GM15510 (cell line): ENCODE measurements around the gene GRM4.

Source experiments
- POLR2A ChIP-seq: IDR thresholded peaks from 3 replicates; pipeline ENCODE4 v1.6.1; 2011; ENCODE audit warnings: borderline replicate concordance; ENCODE audit not compliant: insufficient read length; ENCODE audit errors: extremely low read depth

GRM4 gene

DNA sequence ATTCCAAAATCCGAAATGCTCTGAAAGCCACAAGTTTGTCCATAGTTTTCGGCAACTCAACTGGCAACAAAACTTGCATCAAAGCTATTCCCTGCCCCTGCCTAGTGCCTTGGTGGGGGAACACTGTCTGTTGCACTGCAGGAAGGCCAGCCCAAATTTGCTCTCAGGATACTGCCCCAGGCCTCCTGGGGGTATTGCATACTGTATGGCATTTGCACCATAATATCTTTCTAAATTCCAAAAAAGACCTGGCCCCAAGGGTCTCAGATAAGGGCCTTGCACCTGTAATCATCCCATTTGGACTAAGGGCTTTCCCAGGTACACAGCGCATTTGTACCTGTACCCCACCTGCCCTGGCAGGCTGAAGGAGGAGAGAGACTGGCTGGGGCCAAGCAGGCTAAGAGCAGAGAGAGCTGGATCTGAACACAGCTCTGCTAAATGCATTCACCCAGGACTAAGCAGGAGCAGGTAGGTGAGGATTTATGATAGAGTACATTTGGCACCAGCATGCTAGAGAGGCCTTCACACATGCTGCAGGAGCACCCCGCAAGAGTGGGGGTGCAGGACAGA lies 4.0 kb upstream of the GRM4 start:
- no peak for TF ChIP-seq POLR2A

DNA sequence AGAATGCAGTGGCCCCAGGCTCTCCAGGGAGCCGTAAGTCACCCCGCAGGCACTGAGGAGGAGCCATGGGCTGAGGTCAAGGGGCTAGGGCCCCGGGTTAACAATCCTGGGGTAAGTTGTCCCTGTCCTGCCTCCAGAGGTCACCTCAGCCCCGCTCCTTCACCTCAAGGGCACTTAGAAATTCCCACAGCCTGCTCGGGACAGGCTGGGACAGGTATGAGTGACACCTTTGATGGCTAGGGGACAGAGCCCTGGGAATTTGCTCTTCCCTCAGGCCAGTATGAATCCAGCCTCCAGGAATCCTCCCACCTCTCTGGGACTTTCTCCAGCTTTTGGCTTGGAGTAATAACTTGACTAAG lies 3.5 kb upstream of the GRM4 start:
- TF ChIP-seq POLR2A: no peak

DNA sequence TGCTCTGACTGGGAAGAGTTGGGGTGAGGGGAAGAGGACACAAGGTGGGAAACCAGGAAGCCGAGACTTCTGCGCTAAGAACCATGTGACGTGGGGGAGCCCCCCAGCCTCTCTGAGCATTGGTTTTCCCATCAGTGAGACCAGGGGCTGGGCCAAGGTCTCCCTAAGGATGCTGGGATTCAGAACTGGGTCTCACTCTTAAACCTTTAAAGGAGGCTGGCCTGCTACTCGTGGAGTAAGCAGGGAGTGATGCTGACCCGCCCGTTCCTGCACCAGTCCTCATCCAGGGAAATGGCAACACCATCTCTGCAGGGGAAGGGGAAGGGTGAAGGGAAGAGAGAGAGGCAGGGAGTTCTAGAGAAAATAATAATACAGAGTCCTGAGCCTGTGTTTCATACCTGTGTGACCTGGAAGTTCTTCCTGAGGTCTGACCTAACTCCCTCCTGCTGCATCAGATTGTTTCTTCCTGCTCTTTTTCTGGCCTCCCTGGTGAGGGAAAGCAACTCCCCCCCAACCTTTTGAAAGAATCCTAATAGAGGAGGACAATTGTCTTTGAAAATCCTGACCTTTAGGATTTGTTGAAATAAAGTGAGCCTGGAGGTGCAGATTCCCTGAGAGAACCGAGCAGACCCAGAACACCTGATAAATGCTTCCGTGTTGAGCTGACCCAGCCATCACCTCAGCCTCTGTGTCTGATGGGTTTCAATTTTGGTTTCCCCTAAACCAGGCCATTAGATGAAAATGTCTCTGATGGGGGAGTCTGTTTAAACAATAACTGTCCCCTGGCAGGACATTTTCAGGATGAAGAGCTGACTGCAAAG lies 3.0 kb upstream of the GRM4 start:
- no peak for TF ChIP-seq POLR2A

DNA sequence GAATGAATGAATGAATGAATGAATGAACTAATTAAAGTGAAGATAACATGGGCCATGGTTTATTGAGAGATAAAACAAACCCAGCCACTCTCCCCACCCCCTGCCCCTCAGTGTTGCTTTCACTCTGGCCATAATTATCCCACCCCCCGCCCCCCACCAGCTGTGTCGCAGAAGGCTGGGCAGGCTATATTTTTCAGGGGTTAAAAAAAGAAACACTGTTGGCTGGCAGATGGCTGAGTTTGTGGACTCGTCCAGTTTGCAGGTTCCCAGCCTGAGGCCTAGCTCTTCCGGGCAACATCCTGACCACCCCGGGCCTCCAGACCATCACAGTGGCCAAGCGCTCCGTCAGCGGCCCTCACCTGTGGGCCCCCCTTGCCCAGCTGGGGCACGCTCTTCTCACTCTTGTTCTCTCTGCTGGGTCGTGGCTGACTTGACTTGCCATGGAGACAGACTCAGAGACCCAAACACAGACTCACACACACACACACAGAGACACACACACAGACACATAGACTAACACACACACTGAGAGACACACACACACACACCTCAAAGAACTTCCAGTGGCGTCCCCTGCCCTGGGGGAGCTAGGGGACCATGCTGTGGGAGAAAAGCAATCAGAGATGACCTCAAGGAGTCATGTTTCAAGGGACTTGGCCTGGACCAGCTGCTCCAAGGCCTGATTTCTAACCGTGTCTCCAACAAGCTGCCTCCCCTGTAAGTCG lies 2.2 kb upstream of the GRM4 start:
- no peak for TF ChIP-seq POLR2A

DNA sequence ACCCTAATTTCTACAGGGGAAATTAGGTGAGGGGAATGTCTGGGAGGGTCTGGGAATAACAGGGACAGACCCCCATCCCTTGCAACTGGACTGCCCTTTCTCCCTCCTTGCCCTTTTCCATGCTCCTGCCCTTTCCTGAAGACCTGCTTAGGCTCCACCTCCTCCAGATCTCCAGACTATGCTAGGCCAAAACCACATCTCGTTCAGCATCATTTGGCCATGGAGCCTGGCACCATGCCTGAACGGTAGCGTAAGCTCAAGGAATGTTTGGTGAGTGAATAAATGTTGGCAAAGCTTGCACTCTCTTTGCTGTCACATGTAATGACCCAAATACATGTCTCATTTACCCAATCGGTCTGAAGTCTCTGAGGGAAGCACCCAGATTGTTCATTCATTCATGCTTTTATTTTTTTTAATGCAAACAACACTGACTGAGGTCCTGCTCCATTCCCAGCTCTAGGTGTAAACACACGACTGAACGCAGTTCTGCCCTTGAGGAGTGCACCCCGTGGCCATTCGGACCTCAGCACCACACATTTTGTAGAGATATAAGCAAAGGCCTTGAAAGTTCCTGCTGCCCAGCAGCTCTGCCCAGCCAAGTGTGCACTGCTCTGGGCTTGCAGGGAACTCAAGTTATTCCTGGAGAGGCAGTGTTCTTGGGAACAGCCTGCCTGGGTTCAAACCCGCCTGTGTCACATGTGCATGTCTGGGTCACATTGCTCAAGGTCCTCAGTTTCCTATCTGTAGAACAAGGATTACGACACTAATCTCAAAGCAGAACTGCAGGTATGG lies 1.1 kb upstream of the GRM4 start:
- no peak for TF ChIP-seq POLR2A

DNA sequence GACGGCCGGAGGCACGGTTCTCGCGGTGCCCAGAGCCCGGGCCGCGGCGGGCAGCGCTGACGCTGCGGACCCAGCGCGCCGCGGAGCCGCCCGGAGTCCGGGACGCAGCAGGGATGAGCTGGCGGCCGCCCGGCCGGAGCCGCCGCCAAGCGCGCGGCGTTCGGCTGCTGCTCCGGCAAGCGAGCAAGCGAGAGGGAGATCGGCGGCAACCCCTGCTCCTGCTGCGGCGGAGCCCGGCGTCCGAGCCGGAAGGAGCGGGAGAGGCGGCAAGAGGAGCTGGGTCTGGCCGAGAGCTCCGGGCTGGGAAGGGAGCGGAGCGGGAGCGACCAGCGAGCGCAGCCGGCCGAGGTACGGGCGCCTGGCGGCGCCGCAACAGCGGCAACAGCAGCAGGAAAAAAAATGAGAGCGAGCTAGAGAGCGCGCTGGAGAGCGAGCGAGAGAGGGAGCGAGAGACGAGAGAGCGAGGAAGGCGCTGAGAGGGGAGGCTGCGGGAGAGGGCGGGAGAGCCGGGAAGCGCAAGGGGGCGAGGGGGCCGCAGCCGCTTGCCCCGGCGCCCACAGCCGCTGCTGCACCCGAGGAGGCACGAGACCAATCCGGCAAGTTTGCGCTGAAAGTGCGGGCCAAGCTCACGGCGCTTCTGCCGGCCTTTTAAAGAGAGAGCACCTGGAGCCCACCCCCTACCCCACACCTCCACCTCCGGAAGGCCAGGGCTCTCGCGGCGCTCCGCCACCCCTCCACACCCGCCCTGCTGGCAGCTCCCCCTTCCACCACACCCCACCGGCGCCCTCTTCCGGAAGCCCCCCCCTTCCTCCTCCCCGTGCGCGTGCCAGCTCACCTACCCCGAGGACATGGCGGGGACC lies 496 bp downstream of the GRM4 start:
- no peak for TF ChIP-seq POLR2A

DNA sequence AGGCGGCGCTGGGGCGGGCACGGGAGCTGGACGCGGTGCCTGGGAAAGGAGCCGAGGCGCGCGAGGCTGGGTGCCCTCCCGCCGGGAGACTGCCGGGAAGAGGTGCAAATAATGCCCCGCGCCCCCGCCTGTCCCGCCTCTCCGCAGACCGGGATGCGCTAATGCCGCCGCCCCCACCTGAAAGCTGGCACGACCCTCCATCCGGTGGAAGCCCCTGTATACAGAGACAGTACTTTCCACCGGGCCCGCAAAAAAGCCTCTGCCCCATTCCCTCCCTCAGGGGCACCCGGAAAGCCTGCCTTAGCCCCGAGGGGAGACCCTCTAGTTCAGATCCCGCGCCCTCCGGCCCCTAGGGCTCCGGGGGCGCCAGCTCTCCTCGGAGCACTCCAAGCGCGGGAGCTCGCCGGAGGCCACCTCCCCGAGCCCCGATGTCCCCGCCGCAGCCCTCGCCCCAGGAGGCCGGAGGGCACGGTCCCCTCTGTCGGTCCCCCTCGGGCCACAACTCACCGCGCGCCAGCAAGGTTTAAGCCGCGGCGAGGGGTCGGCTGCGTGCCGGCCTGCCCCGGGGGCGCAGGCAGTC lies 1.2 kb downstream of the GRM4 start:
- no peak for TF ChIP-seq POLR2A

DNA sequence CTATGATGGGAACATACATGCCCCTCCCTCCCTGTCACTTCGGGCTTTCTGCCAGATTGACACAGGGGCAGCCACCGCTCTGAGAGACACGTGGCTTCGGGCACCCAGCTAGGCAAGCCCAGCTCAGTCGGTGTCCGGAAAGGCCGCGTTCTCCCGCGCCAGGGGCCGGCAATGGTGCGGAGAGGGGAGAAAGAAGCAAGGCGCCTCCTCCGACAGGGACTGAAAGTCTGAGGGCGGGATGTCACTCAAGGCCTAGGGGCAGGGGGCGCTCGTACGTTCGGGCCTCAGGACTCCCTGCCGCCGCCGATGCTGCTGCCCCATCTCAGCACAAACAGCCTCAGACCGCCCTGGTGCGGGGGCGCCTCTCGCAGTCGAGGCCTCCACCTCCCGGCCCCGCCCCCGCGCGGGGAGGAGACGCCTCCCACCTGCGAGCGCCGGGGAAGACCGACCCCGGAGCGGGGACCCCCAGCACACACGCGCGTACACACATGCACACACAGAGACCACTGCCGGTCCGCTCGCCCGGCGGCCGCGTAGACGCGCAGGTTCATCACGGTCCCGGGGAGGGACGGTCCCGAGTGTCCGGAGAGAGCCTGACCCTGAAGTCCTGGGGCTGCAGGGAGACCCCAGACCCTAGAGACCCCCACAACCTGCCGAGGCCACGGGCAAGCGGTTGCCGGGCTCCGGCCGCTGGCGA lies 1.9 kb downstream of the GRM4 start:
- TF ChIP-seq POLR2A: no peak

DNA sequence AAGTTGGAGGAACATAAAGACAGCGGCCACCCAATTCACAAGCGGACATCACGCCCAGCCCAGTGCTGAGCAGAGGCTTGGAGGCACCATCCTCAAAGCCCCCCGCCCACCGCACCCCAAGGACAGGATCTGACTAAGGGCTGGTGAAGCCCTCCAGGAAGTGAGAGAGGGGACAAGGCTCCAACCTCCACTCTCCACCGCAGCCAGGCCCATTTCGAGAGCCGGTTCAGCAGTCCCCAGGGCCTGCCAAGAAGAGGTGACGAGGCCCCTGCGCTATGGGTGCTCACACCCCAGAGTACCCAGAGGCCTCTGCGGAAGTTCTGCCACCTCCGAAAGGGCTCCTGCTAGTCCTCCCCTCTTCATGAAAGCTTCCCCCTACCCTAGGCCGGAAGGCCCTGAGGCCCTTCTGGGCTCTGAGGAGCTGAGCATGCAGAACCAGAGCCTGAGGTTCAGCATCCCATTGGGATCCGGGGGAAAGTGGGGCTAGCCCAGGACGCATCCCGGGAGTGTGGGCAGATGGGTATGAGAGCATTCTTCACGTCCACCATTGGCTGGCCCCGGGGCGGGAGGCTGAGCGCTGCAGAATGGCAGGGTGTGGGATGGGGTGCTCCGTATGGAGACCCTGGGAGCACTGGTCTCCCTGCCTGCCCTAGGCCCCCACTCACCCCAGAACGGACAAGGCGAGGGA lies 2.5 kb downstream of the GRM4 start:
- no peak for TF ChIP-seq POLR2A

DNA sequence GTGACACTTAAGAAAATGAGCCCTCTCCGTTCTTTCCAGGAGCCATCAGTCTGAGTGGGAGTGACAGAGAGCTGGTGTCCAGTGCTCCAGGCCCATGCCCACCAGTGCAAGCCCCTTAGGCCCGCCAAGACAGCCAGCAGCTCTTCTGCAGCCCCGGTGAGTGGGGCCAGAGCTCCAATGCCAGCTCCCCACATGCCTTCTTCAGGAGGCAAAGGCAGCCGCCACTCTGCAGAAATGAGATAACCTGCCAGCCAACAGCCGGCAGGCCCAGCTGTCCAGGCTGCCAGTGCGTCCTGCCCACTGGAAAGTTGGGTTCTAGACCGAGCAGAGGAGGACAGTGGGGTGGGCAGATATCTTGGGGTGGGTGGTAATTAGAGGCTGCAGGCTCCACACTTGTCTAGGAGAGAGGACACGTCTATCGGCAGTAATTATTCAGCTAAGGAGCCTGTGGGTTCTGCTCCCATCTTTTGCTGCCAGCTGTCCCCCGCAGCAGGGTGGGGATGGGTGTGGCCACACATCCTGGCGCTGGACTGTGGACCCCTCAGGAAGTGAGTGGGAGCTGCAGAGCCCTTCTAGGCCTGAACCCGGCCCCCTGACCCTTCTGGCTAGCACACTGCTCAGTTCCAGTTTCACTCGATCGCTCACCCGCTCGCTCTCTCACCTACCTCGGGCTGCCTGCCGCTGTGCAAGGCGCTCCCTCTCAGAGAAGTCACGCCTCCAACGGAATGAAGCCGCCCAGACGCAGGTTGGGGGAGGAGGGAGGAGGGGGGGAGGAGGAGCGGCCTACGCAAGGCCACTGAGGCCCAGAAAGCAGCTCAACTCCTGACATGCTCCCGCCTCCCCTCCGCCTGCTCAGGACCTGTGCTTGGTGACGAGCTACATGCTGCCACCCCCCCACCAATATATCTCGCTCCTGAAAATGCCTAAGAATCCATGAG lies 3.6 kb downstream of the GRM4 start:
- TF ChIP-seq POLR2A: no peak

DNA sequence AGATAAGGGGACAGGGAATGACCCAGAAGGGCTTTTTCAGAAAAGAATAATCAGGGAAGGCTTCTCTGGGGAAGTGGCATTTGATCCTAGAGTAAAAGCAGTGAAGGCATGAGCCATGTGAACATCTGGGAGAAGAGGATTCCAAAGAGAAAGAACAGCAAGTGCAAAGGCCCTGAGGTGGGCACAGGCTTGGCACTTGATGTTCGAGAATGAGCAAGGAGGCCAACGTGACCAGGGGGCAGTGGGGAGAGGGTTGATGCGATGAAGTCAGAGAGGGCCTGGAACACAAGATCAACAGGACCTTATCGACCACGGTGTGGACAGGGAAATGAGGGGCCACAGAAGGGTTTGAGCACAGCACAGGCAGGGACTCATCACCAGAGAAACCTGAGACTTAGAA lies 5.8 kb downstream of the GRM4 start:
- TF ChIP-seq POLR2A: no peak

DNA sequence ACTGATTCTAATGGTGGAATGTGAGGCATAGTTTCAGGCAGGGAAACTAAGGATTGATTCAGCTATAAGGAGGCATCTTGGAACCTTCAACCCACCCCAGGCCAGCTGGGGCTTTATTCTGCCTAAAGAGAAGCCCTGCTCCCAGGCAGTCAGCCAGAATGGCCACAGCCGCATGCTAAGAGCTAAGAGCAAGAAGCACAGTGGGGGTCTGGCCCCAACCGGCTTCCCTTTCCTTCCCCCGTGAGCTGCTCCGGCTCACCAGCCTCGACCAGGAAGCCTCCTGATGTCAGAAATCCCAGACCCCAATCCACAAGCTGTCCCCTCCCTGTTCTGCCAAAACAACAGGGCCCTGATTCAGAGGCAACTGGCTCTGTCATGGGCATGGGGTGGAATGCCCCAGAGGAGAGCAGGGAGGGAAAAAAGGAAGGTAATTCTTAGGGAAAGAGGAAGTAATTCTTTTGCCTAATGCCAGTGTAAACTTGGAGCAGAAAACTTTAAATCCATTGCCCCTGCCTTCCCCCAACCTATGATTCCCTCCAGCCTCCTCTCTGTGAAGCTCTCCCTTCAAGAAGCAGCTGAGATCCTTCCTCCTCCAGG lies 6.9 kb downstream of the GRM4 start:
- TF ChIP-seq POLR2A: no peak

DNA sequence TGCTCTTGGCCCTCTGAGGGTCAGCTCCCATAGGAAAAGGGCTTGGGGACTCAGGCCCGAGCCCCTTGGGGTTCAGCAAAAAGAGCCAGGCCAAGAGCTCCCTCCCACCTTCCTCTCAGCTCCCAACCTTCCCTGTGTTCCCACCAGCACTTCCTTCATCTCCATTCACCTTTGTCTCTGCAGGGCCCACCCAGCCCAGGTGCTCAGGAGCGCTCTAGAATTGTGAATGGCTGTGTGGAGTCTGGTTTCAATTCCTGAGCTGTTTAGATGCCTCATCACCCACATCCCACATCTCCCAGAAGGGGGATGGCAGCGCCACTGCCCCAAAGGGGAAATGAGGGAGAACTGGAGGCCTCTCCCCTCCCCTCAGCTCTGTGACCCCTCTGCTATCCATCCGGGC lies 7.7 kb downstream of the GRM4 start:
- TF ChIP-seq POLR2A: no peak
